H1 (cell line): ENCODE results near the gene SCG5. TPM values are rescaled to one million over a fixed set of nuclear protein-coding genes. Genes with fewer than 3 reads are reported as not detected.

ENCODE experiments used
- polyA plus RNA-seq, 7 experiments: library from polyadenylated mRNA; depleted of rRNA in 3 of 7; stranded (reverse) in 5 of 7; unstranded in 2 of 7; fragments of >200 nt in 5 of 7; fragments of 200-250 nt in 2 of 7; gene quantifications; 1 replicate in 5 of 7; 2 replicates in 1 of 7; 4 replicates in 1 of 7; pipeline versions ENCODE4 v1.2.1 to v1.2.3, GENCODE V29; 2011 to 2013; ENCODE audit warnings: missing spikeins in 2 of 7, mixed read lengths in 2 of 7
- small RNA-seq: library from polyadenylated mRNA; stranded (forward); fragments of <200 nt; extraction: miRNeasy Mini kit (QIAGEN cat#:217004); gene quantifications from one replicate; pipeline ENCODE3, GENCODE V24; 2013; ENCODE audit not compliant: insufficient read depth
- total RNA-seq: library from RNA; stranded (reverse); fragmentation: NEBNext Ultra II Directional; extraction: Animal tissue kit (Norgen Biotek cat#: 25700); gene quantifications from 2 replicates; pipeline ENCODE4 v1.2.1, GENCODE V29; 2021

Gene SCG5
- total and polyA plus RNA-seq, 2 of the 8 experiments (the other 6 are each of a cell fraction or from before 2014, with no cell fraction given), result 18.7 to 19.9 TPM

Small RNA genes within 50 kb of the gene (small RNA-seq; reads per million reads assigned to genes)
- gene RN7SL286P, result not detected

Other genes with a start within 250 kb of the SCG5 start
- 0.48 and 1.3 TPM in 2 replicates for gene GOLGA8K, start 238.4 kb upstream of the SCG5 start, total RNA-seq
- gene GOLGA8K, start 238.4 kb upstream of the SCG5 start, polyA plus RNA-seq (2011; rRNA removed), result 0.47 and 0.74 TPM in 2 replicates
- not detected in 2 replicates for gene GOLGA8O, start 186.1 kb upstream of the SCG5 start, total RNA-seq
- gene GOLGA8O, start 186.1 kb upstream of the SCG5 start, polyA plus RNA-seq (2011; rRNA removed), result not detected in 2 replicates
- 0.63 and 0.99 TPM in 2 replicates for gene GOLGA8N, start 48.3 kb upstream of the SCG5 start, total RNA-seq
- 0.53 and 0.54 TPM in 2 replicates for gene GOLGA8N, start 48.3 kb upstream of the SCG5 start, polyA plus RNA-seq (2011; rRNA removed)
- 112 TPM in 2 replicates for gene ARHGAP11A, start 26.2 kb upstream of the SCG5 start, total RNA-seq
- gene ARHGAP11A, start 26.2 kb upstream of the SCG5 start, polyA plus RNA-seq (2011; rRNA removed), result 6.9 and 8.1 TPM in 2 replicates
- gene GREM1, start 76.3 kb downstream of the SCG5 start, total RNA-seq, result 0.57 and 1.1 TPM in 2 replicates
- gene GREM1, start 76.3 kb downstream of the SCG5 start, polyA plus RNA-seq (2011; rRNA removed), result 0.12 and 0.33 TPM in 2 replicates